ENCODE measurements around the gene TLCD3A. TPM values are rescaled to one million over a fixed set of nuclear protein-coding genes. Genes with fewer than 3 reads are reported as not detected.

Gene TLCD3A
- total RNA-seq, 4 donors from 2014 or later, result 0.39 to 1.4 (median 0.86) TPM

DNA sequence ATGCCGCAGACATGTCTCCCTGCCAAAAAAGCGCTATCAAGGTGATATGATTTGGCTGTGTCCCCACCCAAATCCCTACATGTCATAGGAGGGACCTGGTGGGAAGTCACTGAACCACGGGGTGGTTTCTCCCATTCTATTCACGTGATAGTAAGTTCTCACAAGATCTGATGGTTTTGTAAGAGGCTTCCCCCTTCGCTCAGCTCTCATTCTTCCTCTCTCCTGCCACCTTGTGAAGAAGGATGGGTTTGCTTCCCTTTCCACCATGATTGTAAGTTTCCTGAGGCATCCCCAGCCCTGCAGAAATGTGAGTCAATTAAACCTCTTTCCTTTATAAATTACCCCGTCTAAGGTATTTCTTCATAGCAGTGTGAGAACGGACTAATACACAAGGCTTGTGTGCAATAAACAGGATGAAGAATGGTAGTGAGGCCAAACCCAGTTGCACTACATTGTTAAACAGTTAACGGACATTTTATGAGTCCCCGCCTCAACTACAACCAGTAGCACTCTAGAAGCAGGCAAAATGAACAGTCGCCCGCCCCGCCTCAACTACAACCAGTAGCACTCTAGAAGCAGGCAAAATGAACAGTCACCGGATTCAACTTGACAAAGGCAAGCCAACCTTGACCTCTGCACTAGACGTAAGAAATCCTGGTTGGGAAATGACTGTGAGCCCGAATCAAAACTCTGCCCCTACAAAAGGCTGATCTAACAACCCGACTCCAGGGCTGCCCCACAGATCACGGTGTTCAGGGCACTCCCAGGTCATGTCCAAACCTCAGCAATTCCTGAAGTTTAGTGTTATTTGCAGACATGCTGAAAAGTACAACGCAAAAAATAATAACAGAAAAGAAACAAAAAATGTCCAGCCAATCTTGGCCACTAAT, 44.1 kb upstream of the TLCD3A start:
- Histone ChIP-seq H3K27me3 (no peaks in the 10 kb centered on the region), H3K27ac (no peak overlapping the region), H3K4me1 (peaks cover 0 to 5% of the 10 kb centered on the region in 2 donors), H3K36me3 (peaks cover 0 to 4% of the 10 kb centered on the region in 2 donors), H3K9me3 (no peaks in the 10 kb centered on the region), H3K4me3 (no peak overlapping the region)
- no peak for ATAC-seq
- TF ChIP-seq CTCF (IDR thresholded peaks at IDR 0.05 in 4 of 5, conservative IDR thresholded peaks at IDR 0.05 in 1 of 5) (no peak), POLR2A (IDR thresholded peaks at IDR 0.05) (no peak)
- no peak for DNase-seq
- intact Hi-C loops (cut with DNase I; ENCODE audit: low total_unique reads), result no loop called here
- in situ Hi-C loops (cut with MboI; ENCODE audit: low sequenced_read_pairs in 4 of 4), result no loop called here

DNA sequence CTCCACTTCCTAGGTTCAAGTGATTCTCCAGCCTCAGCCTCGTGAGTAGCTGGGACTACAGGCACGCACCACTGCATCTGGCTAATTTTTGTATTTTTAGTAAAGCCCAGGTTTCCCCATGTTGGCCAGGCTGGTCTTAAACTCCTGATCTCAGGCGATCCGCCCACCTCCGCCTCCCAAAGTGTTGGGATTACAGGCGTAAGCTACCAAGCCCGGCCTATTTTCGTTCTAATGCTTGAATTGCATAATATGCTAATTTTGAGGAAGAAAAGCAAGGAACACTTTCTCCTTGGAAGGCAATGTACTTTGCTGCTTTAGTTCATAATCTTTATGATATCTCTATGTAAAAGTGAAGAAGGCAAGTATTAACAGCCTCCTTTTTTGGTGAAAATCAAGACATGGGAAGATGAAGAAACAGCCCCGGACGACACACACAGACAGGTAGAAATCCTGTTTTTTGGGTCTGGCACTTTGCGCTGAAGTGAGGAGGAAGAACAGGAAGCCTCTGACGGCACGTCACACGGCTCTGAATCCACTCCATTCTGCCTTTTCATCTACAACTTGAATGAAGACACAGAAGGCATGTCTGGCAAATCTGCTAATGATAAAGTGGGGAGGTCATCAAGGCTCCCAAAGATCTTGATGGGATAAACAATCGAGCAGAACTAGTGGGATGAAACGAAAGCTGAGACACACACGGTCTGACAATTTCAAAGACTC, 42.7 kb upstream of the TLCD3A start:
- no peaks in the 10 kb centered on the region for H3K27me3 ChIP-seq
- TF ChIP-seq CTCF (IDR thresholded peaks at IDR 0.05 in 4 of 5, conservative IDR thresholded peaks at IDR 0.05 in 1 of 5), result no peak
- intact Hi-C loops (cut with DNase I; ENCODE audit: low total_unique reads), result no loop called here
- H3K36me3 ChIP-seq, result peaks cover 0 to 18% of the 10 kb centered on the region in 2 donors
- no peak overlapping the region for H3K27ac ChIP-seq
- H3K4me1 ChIP-seq, result peaks cover 0 to 5% of the 10 kb centered on the region in 2 donors
- in situ Hi-C loops (cut with MboI; ENCODE audit: low sequenced_read_pairs in 4 of 4), result no loop called here
- H3K4me3 ChIP-seq, result no peak overlapping the region
- DNase-seq, result no peak
- no peaks in the 10 kb centered on the region for H3K9me3 ChIP-seq
- ATAC-seq, result no peak

GRCh38 chr17:690361-690760, 42.0 kb upstream of the TLCD3A start:
- TF ChIP-seq CTCF (IDR thresholded peaks at IDR 0.05 in 4 of 5, conservative IDR thresholded peaks at IDR 0.05 in 1 of 5) (no peak), POLR2A (IDR thresholded peaks at IDR 0.05) (no peak)
- in situ Hi-C loops (cut with MboI; ENCODE audit: low sequenced_read_pairs in 4 of 4), result no loop called here
- DNase-seq (no peak), ATAC-seq (peak in 1 of 2 donors; percentile 65)
- Histone ChIP-seq H3K4me1 (peaks cover 0 to 5% of the 10 kb centered on the region in 2 donors), H3K36me3 (peaks cover 0 to 24% of the 10 kb centered on the region in 2 donors), H3K27ac (no peak overlapping the region), H3K4me3 (no peak overlapping the region), H3K27me3 (no peaks in the 10 kb centered on the region), H3K9me3 (no peaks in the 10 kb centered on the region)
- intact Hi-C loops (cut with DNase I; ENCODE audit: low total_unique reads), result no loop called here

DNA sequence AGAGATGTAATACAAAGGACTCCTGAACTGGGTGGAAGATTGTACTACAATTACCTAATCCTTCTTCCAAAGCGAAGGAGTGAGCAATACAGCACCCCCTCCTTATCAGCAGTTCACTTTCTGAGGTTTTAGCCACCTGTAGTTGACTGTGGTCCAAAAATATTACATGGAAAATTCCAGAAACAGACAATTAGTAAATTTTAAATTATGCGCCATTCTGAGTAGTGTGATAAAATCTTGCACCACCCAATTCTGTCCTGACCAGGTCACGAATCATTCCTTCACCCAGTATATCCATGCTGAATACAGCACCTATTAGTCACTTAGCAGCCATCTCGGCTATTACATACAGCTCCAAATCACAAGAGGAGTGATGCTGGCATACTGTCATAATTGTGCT, 41.0 kb upstream of the TLCD3A start:
- Histone ChIP-seq H3K4me1 (peaks cover 0 to 5% of the 10 kb centered on the region in 2 donors), H3K4me3 (no peak overlapping the region), H3K27ac (no peak overlapping the region), H3K9me3 (no peaks in the 10 kb centered on the region), H3K36me3 (peaks cover 0 to 35% of the 10 kb centered on the region in 2 donors), H3K27me3 (no peaks in the 10 kb centered on the region)
- in situ Hi-C loops (cut with MboI; ENCODE audit: low sequenced_read_pairs in 4 of 4) (no loop called here), intact Hi-C loops (cut with DNase I; ENCODE audit: low total_unique reads) (no loop called here)
- TF ChIP-seq CTCF (IDR thresholded peaks at IDR 0.05 in 4 of 5, conservative IDR thresholded peaks at IDR 0.05 in 1 of 5), result no peak
- TF ChIP-seq POLR2A (IDR thresholded peaks at IDR 0.05), result no peak
- DNase-seq (no peak), ATAC-seq (no peak)

Measured in gastrocnemius medialis (tissue), 4 donors.